ENCODE results near the gene SPOCK1.

SPOCK1 gene

GRCh38 chr5:137313526-137314175 is 185.5 kb downstream of the SPOCK1 start:
- H3K36me3 ChIP-seq: no peaks in the 10 kb centered on the region
- H3K27me3 ChIP-seq: 0 out of 2 replicates have a peak, but pooled peaks cover 6% of the 10 kb centered on the region
- no peak for DNase-seq
- no peak overlapping the region for H3K4me3 ChIP-seq (ENCODE audit: low read depth, low read length)
- no peaks in the 10 kb centered on the region for H3K9me3 ChIP-seq
- no peak for TF ChIP-seq CTCF (IDR thresholded peaks at IDR 0.05; ENCODE audit: low read depth, low read length)
- no peaks in the 10 kb centered on the region for H3K4me1 ChIP-seq

GRCh38 chr5:137312011-137312410 is 187.1 kb downstream of the SPOCK1 start:
- H3K4me1 ChIP-seq: no peaks in the 10 kb centered on the region
- no peaks in the 10 kb centered on the region for H3K9me3 ChIP-seq
- no peak for TF ChIP-seq CTCF (IDR thresholded peaks at IDR 0.05; ENCODE audit: low read depth, low read length)
- DNase-seq: no peak
- no peak overlapping the region for H3K4me3 ChIP-seq (ENCODE audit: low read depth, low read length)
- no peaks in the 10 kb centered on the region for H3K27me3 ChIP-seq
- no peaks in the 10 kb centered on the region for H3K36me3 ChIP-seq

GRCh38 chr5:137310051-137310730 is 188.9 kb downstream of the SPOCK1 start:
- DNase-seq: no peak
- no peak overlapping the region for H3K4me3 ChIP-seq (ENCODE audit: low read depth, low read length)

GRCh38 chr5:137309290-137309689 is 189.8 kb downstream of the SPOCK1 start:
- no peak overlapping the region for H3K4me3 ChIP-seq (ENCODE audit: low read depth, low read length)
- peaks cover 5% of the 10 kb centered on the region; the same call in 1 of the 2 replicates for H3K4me1 ChIP-seq
- TF ChIP-seq CTCF (IDR thresholded peaks at IDR 0.05; ENCODE audit: low read depth, low read length): no peak
- H3K9me3 ChIP-seq: no peaks in the 10 kb centered on the region
- no peak for DNase-seq
- H3K27me3 ChIP-seq: no peaks in the 10 kb centered on the region
- H3K36me3 ChIP-seq: no peaks in the 10 kb centered on the region

More at GRCh38 chr5:137310051-137310730, 188.9 kb downstream of the SPOCK1 start:
- TF ChIP-seq CTCF (IDR thresholded peaks at IDR 0.05; ENCODE audit: low read depth, low read length): no peak
- Histone ChIP-seq H3K9me3 (no peaks in the 10 kb centered on the region), H3K27me3 (no peaks in the 10 kb centered on the region), H3K36me3 (no peaks in the 10 kb centered on the region), H3K4me1 (peaks cover 5% of the 10 kb centered on the region; the same call in 1 of the 2 replicates)

- TF ChIP-seq CTCF (IDR thresholded peaks at IDR 0.05; ENCODE audit: low read depth, low read length): no peak
These were observed 190.8 kb downstream of the SPOCK1 start for GRCh38 chr5:137308311-137308710.

GRCh38 chr5:137306903-137307302 is 192.2 kb downstream of the SPOCK1 start:
- no peak for TF ChIP-seq CTCF (IDR thresholded peaks at IDR 0.05; ENCODE audit: low read depth, low read length)
- Histone ChIP-seq H3K4me1 (peaks cover 5% of the 10 kb centered on the region; the same call in 1 of the 2 replicates), H3K9me3 (no peaks in the 10 kb centered on the region), H3K36me3 (no peaks in the 10 kb centered on the region), H3K4me3 (ENCODE audit: low read depth, low read length) (no peak overlapping the region), H3K27me3 (no peaks in the 10 kb centered on the region; the same call in 1 of the 2 replicates)
- no peak for DNase-seq

More at GRCh38 chr5:137308311-137308710, 190.8 kb downstream of the SPOCK1 start:
- Histone ChIP-seq H3K4me3 (ENCODE audit: low read depth, low read length) (no peak overlapping the region), H3K4me1 (peaks cover 5% of the 10 kb centered on the region; the same call in 1 of the 2 replicates), H3K9me3 (no peaks in the 10 kb centered on the region), H3K36me3 (no peaks in the 10 kb centered on the region), H3K27me3 (no peaks in the 10 kb centered on the region)
- DNase-seq: no peak

All from BE2C (cell line).